ENCODE results near the gene AP1S2. TPM values are rescaled to one million over a fixed set of nuclear protein-coding genes. Genes with fewer than 3 reads are reported as not detected.

The AP1S2 gene
- 25.3 and 96.6 TPM in 2 replicates for total RNA-seq (ENCODE audit: low replicate concordance)

GRCh38 chrX:15854712-15855567 is at the start of gene AP1S2:
TSS of gene AP1S2 (minus strand) at chrX:15854813. CDS start at chrX:15852524, 2,289 bp downstream.

GRCh38 chrX:15789979-15790768 is 64.4 kb downstream of the AP1S2 start, which contains the start of gene ZRSR2:
TSS of gene ZRSR2 (plus strand) at chrX:15790484. CDS start at chrX:15790496, 12 bp downstream.

Other genes with a start within 250 kb of the AP1S2 start
- 0.47 TPM in 1 of 2 replicates, not detected in the other for gene CLTRN, start 190.0 kb downstream of the AP1S2 start, total RNA-seq (ENCODE audit: low replicate concordance)
- gene CA5B, start 116.5 kb downstream of the AP1S2 start, total RNA-seq (ENCODE audit: low replicate concordance): 3.2 and 8.9 TPM in 2 replicates
- gene ZRSR2, start 64.3 kb downstream of the AP1S2 start, total RNA-seq (ENCODE audit: low replicate concordance): 2.7 and 5.0 TPM in 2 replicates

All from smooth muscle cell of the coronary artery (primary cell).